Stimulated activated CD8-positive, alpha-beta memory T cell treated with anti-CD3 and anti-CD28 coated beads, Interleukin-15, amount 100 ng/mL, for 4 hours (primary cell): ENCODE results near the gene SLIT3.

Experiments used
- DNase-seq, 2 donors: peaks; one replicate each; pipeline ENCODE4 v3.0.0-alpha.2; 2020; ENCODE audit warnings: low read depth in 2 of 2

The SLIT3 gene

GRCh38 chr5:169300468-169301385, at the start of gene SLIT3:
Gene SLIT3, minus strand, starts transcription at chr5:169301139. Its CDS starts 430 bp downstream, at chr5:169300709.
- no peak for DNase-seq

- no peak for DNase-seq
Measured at GRCh38 chr5:169350016-169350415, 49.1 kb upstream of the SLIT3 start.

DNA sequence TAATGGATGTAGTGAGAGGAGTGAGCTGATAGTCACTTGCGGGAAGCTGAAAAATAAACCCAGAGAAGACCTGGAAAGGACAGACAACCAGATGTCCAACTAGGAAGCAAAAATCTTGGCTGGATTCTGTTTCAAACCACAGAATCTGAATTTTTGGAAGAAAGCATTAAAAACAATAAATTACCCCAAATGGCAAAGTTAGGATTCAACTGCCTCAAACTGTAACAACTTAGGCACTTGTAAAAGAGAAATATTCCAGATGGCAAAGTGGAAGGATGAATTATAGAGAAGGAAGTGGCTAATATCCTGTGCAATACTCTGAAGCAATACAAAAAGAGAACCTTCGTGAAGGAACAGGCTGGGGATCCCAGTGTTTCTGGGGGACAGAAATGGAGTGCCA, 46.8 kb upstream of the SLIT3 start:
- no peak for DNase-seq

DNA sequence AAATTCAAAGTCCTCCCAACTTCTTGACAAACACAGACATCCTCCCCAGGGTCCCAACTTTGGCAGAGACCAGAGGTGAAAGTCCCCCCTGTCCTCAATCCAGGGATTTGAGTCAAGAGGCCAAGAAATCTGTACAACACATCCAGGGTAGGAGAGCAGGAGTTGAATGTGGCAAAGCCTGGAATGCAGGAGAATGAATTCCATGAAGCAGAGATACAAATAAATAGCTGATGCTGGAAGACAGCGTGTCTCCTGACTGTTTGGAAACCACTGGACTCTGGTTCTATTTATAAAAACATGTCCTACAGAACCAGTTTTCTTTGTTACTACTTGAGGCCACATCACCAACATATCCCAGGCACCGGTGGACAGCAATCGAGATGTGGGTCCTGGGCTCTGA, 43.7 kb upstream of the SLIT3 start:
- DNase-seq = no peak

- DNase-seq = no peak
Measured at GRCh38 chr5:169343766-169344165, 42.8 kb upstream of the SLIT3 start.

DNA sequence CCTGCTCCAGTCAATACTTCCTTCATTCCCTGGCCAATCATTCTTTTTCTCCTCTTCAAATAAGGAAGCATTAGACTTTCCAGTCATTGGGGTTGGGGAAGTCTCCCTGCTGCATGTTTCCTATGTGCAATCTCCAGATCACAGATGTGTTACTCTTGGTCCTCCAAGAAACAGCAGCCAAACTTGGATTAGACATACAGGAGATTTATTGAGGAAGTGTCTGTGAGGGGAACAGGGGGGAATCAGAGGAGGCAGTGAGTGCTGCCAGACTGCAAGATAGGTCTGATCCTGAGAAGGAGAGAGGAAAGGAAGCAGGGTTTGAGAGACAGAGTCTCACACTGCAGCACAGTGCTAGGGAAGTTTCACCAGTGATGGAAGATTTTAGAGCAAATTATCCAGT, 40.6 kb upstream of the SLIT3 start:
- no peak for DNase-seq

DNA sequence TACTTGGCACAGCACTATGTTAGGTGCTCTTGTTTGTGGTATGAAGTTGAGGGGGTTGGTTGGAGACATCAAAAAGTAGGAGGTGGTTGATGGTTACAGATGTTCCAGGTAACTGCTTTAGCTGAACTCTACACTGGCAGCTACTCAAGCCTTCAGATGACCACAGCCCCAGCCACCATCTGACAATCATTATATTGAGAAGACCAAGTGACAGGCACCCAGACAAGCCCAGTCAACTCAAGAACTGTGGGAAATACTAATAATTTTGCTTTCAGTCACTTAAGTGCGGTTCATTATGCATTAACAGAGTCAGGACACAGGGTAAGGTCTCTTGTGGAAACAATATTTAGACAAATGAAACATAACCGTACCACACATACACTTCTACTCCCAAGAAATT, 38.9 kb upstream of the SLIT3 start:
- no peak for DNase-seq

DNA sequence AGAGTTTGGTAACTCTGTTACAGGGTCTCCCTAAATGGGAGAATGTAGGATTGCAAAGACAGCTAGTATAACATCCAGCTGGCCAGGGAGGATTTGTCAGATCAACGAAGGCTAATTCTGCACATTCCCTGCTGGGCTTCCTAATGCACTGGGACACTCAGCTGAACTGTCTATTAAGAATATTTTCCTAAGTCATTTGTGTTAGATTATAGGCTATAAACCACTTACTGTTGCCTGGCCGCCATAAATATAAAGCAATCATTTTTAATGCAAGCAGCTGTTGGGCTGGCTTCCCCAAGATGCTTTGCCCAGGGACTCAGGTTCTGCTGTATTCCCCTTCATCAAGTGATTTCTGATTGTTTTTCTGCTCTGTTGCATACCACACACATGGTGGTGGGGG, 35.3 kb upstream of the SLIT3 start:
- DNase-seq = no peak

DNA sequence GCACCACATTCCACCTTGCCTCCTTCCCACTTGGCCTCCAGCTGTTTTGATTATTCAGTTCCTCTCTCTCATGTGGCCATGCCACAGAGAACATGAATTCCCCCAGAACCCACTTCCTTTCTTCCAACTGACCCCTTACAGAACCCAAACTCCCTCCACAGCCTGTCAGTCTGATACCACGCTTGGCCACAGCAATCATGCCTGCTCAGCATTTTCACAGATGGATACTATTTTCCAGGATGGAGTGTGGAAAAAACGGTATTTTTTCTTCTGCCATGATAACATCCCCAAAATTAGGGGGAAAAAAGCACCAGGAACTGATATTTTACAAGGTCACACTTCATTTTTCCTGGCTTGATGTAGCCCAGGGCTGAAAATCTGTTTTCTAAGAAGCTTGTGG, 34.9 kb upstream of the SLIT3 start:
- no peak for DNase-seq

DNA sequence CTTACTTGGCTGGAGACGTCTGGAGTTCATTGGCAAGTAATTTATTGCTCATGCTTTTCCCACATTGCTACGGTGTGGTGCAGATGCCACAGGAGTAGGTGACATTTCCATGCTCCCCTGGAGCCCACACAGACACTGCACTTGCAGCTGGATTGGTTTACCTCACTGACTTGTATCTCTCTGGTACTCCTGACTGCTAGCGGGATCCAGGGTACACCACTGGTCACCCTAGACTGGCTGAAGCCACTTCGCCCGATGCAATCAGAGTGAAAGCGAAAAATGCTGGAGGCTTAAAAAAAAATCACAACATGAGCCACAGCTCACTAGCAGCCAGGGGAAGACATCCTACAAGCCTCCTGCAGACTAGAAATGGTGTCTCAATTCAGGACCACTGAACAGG, 32.6 kb upstream of the SLIT3 start:
- DNase-seq = no peak

DNA sequence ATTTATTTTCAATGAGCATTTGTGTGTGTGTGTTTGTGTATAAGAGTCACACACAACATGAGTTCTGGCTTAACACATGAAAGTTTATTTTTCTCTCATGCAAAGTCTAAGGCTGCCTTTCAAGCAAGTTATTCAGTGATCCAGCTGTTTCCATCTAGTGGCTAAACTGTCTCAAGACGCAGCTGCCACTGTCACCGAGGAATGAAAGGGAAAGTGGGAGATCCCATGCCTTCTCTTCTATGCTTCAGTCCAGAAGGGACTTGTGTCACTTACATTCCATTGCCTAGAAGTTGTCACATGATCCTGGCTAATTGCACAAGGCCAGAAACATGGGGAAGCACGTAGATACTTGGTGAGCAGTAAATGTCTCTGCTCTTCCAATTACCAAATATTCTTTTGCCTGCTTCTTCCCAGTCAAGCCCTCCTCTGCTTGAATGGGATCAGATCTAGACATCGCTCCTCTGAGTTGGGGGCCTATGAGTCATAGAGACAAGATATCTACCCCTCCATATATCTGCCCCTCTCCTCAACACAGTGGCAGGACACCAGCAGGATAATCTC, 30.4 kb upstream of the SLIT3 start:
- DNase-seq = no peak

- no peak for DNase-seq
Measured at GRCh38 chr5:169328401-169328800, 27.5 kb upstream of the SLIT3 start.

GRCh38 chr5:169325273-169325672, 24.3 kb upstream of the SLIT3 start:
- DNase-seq = no peak

- no peak for DNase-seq
Measured at GRCh38 chr5:169318556-169318955, 17.6 kb upstream of the SLIT3 start.

GRCh38 chr5:169307646-169308045, 6.7 kb upstream of the SLIT3 start:
- DNase-seq = no peak

DNA sequence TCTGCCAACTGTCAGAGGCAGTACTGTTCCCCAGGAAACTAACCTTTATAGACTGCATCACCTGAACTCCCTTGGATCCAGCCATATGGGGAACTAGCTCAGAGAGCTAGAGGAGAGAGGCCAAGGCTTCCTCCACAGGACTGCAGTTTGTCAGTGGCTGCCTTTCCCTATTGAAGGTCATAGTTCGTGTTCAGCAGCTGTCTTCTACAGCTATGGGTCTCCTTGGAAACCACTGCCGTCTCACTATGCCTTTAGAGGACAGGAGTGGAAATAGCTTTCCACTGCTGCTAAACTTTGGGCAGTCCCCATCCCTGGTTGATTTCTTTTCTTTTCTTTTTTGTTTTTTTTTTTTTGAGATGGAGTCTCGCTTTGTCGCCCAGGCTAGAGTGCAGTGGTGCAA, 4.4 kb upstream of the SLIT3 start:
- DNase-seq = no peak

GRCh38 chr5:169304175-169304574, 3.2 kb upstream of the SLIT3 start:
- DNase-seq = no peak

GRCh38 chr5:169303119-169303515, 2.2 kb upstream of the SLIT3 start:
- DNase-seq = no peak

- no peak for DNase-seq
Measured at GRCh38 chr5:169302491-169303118, 1.7 kb upstream of the SLIT3 start.

DNA sequence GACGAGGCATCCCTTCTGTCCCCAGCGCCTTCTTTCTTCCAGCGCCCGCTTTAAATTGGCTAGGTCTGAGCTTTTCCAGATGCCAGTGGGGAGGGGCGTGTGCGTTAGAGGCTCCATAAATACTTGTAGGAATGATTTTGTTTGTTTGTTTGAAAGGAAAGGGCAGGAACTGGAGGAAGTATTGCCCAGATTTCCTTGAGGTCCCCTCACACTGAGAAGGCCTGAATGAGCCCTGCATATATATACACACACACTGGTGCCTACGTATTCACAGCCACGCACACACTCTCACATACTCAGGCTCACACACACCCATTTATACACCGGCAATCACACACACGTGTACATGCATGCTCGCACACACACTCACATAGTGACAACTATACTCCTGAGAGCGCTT, 1.0 kb upstream of the SLIT3 start:
- DNase-seq = no peak

DNA sequence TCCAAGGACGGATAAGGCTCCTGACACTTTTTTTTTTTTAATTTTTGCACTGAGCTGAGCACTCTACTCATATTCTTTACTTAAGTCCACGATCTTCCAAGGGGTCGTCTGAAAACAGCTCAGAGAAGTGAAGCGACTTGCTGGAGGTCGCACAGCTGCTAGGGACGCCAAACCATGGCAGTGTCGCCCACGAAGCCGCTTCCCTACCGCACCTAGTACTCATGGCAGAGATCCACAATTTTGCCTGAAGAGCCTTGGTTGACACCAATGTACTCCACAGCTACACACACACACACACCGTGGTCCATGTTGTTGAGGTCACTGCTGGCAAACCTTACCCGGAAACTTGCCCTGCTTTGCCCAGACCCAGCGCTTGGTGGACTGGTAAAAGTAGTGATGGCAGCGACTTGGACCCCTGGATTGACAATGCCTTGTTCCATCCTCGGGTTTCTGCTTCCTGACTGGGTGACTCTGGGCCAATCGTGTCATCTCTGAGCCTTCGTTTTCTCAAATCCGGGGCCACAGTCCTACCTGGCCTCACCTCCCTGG, 521 bp upstream of the SLIT3 start:
- DNase-seq = no peak

DNA sequence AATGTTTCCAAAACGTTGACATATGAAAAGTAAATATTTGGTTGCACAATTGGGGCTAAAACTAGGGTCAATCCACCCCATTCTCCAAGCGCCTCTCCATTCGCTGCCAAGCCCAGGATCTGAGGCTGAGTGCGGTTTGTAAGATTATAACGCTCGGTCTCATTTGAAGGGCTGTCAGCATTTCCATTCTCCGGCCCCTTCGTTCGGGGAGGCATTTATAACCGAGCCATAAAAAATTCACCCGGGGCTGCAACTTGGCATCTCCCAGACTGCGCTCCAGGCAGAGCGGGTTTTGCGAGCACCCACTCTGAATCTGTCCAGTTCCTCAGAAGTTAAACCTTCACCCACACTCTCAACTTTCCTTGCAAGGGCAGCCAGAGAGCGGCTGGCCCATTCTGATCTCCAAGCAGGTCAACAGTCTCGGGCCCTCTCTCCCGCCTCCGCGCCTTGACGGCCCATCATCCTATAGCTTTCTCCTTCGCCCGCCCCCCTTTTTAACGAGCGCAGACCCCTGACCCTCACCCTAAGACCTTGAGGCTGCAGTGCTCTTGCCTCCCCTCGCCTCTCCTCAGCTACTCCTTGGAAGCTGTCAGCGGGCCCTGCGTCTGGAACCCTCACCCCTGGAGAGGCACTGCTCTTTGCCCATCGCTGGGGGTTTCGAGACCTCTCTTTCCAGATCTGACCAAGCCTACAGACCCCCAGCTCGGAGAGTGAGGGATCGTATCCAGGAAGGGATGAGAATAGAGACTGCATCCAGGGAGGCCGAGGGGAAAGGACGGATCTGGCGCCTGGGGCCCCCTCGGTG, 1.1 kb downstream of the SLIT3 start:
- no peak for DNase-seq
